Measurements from ENCODE around the gene CXCR2. TPM values are rescaled to one million over a fixed set of nuclear protein-coding genes. Genes with fewer than 3 reads are reported as not detected.

CXCR2 gene
- polyA plus RNA-seq, 1 of the 3 experiments (the other 2 are of a cell fraction), result not detected

DNA sequence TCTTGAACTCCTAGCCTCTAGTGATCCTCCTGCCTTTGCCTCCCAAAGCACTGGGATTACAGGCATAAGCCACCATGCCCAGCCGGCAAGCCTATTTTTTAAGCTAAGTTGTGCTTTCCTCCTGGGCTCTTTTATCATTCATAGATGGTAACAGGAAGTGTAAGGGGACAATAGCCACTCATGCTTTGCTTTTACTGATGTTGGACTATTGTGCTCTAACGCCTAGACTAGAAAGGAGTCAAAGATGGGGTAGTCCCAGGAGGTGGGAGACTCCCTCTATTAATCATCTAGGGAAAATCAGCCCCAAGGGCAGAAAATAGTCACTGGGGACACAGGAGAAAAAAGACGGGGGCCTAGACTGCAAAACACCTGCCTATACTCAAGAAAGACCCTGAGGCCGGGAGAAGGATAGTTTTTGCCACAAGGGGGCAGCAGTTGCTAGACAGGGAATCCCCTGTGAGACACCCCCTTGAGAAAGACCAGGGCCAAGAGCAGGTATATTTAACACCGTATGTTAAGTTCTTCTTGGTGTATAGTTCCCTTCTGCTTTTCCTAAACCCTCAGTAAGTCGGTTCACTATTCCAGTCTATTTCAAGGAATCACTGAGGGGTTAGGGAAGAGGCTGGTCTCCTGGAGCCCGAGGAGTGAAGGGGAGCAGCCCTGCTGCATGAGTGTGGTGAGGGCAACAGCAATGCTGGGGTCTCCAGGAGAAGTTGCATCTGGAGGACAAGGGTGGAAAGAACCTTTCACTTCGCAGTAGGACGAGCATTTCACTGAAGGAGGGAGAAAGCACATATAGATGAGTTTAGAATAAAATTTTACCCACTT is 43.0 kb downstream of the CXCR2 start:
- H3K27me3 ChIP-seq (ENCODE audit: insufficient read depth), result peaks cover 19% of the 10 kb centered on the region; the same call in 1 of the 2 replicates
- H3K9me3 ChIP-seq, result no peaks in the 10 kb centered on the region
- H2AFZ ChIP-seq (ENCODE audit: low read depth), result no peak overlapping the region
- no peak overlapping the region for H3K4me2 ChIP-seq
- DNase-seq, result peak; percentile 54
- H3K9me2 ChIP-seq, result no peaks in the 10 kb centered on the region
- no peak overlapping the region for H3K27ac ChIP-seq (ENCODE audit: low read depth in 2 of 2, low read length in 1 of 2)
- no peaks in the 10 kb centered on the region for H3K36me3 ChIP-seq (replicated peaks in 1 of 2; ENCODE audit: control insufficient read depth in 1 of 2, insufficient read depth in 2 of 2, low read length in 1 of 2)
- H3K9ac ChIP-seq, result no peak overlapping the region
- no peaks in the 10 kb centered on the region for H3K4me1 ChIP-seq (ENCODE audit: control insufficient read depth in 1 of 2, insufficient read depth in 2 of 2, low read depth in 1 of 2, low read length in 1 of 2)
- WGBS (ENCODE audit: low lambda C conversion rate), result 24% methylated on average over 9 of the region's 9 CpGs
- no peaks in the 10 kb centered on the region for H3F3A ChIP-seq (replicated peaks; ENCODE audit: insufficient read depth)
- no peak overlapping the region for H3K4me3 ChIP-seq (ENCODE audit: low read depth in 2 of 2, low read length in 1 of 2)
- TF ChIP-seq SMC3 (IDR thresholded peaks at IDR 0.05; ENCODE audit: low read depth, low read length) (0 out of 2 replicates have a peak, but pooled peaks have one; percentile 7), ZBTB33 (IDR thresholded peaks at IDR 0.05; ENCODE audit: borderline replicate concordance, low read depth) (no peak), ELF1 (IDR thresholded peaks at IDR 0.05) (no peak), CTCF (IDR thresholded peaks at IDR 0.05) (peak; percentile 71), RAD21 (IDR thresholded peaks at IDR 0.05; ENCODE audit: low read length) (peak; percentile 36; the same call in 1 of the 2 replicates)
- TF ChIP-seq, protein P1, sequence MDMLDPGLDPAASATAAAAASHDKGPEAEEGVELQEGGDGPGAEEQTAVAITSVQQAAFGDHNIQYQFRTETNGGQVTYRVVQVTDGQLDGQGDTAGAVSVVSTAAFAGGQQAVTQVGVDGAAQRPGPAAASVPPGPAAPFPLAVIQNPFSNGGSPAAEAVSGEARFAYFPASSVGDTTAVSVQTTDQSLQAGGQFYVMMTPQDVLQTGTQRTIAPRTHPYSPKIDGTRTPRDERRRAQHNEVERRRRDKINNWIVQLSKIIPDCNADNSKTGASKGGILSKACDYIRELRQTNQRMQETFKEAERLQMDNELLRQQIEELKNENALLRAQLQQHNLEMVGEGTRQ (IDR thresholded peaks at IDR 0.05; ENCODE audit: borderline replicate concordance, low read depth, low read length), result no peak
- TF ChIP-seq, protein P2, sequence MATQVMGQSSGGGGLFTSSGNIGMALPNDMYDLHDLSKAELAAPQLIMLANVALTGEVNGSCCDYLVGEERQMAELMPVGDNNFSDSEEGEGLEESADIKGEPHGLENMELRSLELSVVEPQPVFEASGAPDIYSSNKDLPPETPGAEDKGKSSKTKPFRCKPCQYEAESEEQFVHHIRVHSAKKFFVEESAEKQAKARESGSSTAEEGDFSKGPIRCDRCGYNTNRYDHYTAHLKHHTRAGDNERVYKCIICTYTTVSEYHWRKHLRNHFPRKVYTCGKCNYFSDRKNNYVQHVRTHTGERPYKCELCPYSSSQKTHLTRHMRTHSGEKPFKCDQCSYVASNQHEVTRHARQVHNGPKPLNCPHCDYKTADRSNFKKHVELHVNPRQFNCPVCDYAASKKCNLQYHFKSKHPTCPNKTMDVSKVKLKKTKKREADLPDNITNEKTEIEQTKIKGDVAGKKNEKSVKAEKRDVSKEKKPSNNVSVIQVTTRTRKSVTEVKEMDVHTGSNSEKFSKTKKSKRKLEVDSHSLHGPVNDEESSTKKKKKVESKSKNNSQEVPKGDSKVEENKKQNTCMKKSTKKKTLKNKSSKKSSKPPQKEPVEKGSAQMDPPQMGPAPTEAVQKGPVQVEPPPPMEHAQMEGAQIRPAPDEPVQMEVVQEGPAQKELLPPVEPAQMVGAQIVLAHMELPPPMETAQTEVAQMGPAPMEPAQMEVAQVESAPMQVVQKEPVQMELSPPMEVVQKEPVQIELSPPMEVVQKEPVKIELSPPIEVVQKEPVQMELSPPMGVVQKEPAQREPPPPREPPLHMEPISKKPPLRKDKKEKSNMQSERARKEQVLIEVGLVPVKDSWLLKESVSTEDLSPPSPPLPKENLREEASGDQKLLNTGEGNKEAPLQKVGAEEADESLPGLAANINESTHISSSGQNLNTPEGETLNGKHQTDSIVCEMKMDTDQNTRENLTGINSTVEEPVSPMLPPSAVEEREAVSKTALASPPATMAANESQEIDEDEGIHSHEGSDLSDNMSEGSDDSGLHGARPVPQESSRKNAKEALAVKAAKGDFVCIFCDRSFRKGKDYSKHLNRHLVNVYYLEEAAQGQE (IDR thresholded peaks at IDR 0.05; ENCODE audit: low read depth, low read length), result no peak
- ChIA-PET POLR2A (no interaction called here), CTCF (interaction anchor here (1.0 to 1.8 kb wide), 7 partner anchors 10 to 102 kb away, joined by 3 to 7 read pairs (median 5); partner anchors contain the start of genes AAMP and PNKD)
- no peaks in the 10 kb centered on the region for H3K79me2 ChIP-seq (ENCODE audit: insufficient read depth)
- H4K20me1 ChIP-seq (ENCODE audit: insufficient read depth), result no peaks in the 10 kb centered on the region

Measured in SK-N-SH (cell line).